SU-DHL-6 (cell line): ENCODE data around the gene GRIFIN.

Source experiments
- H2AFZ ChIP-seq: fragments of 200-600 bp; sonication (generic); 2 replicates; pipeline ENCODE4 v1.6.1; 2014; ENCODE audit warnings: low read depth, mild to moderate bottlenecking, moderate library complexity, mixed read lengths, antibody characterized with exemption, low read length; ENCODE audit not compliant: severe bottlenecking
- H3F3A ChIP-seq: fragments of 200-600 bp; shearing (Covaris generic); 2 replicates; pipeline ENCODE4 v1.6.0; 2016; ENCODE audit warnings: antibody characterized with exemption, mild to moderate bottlenecking; ENCODE audit not compliant: insufficient read depth
- H3K27ac ChIP-seq: fragments of 200-600 bp; sonication (generic); 2 replicates; pipeline ENCODE4 v1.5.1; 2016; ENCODE audit warnings: low read depth, mild to moderate bottlenecking, low read length, moderate library complexity, mixed read lengths
- H3K27me3 ChIP-seq: fragments of 200-600 bp; sonication (generic), shearing (Covaris generic); 2 replicates; pipeline ENCODE4 v1.6.0; 2014; ENCODE audit warnings: mild to moderate bottlenecking, low read length
- H3K36me3 ChIP-seq: fragments of 200-600 bp; sonication (generic); 2 replicates; pipeline ENCODE4 v1.6.1; 2014; ENCODE audit warnings: mild to moderate bottlenecking, low read length, mixed read lengths
- H3K4me2 ChIP-seq: fragments of 300-600, 200-600 bp; shearing (Covaris generic), sonication (generic); 2 replicates; pipeline ENCODE4 v1.6.0; 2014; ENCODE audit warnings: low read length, low read depth, mild to moderate bottlenecking; ENCODE audit not compliant: poor library complexity, severe bottlenecking
- H3K4me3 ChIP-seq: fragments of 200-600 bp; sonication (generic); 2 replicates; pipeline ENCODE4 v1.5.1; 2014; ENCODE audit warnings: antibody characterized with exemption, low read length, mild to moderate bottlenecking, mixed read lengths; ENCODE audit not compliant: insufficient read depth, poor library complexity, severe bottlenecking
- H3K79me2 ChIP-seq: fragments of 200-600 bp; sonication (generic); 2 replicates; pipeline ENCODE4 v1.6.1; 2014; ENCODE audit warnings: mild to moderate bottlenecking, low read length, moderate library complexity; ENCODE audit not compliant: insufficient read depth
- H3K9ac ChIP-seq: fragments of 200-600 bp; sonication (generic); 2 replicates; pipeline ENCODE4 v1.7.0; 2014; ENCODE audit warnings: mild to moderate bottlenecking, low read length
- H3K9me2 ChIP-seq: fragments of 200-600 bp; sonication (generic); replicated peaks from 2 replicates; pipeline ENCODE4 v1.6.1; 2014; ENCODE audit warnings: low read length; ENCODE audit not compliant: insufficient read depth
- H3K9me3 ChIP-seq: fragments of 200-600 bp; sonication (generic); 2 replicates; pipeline ENCODE4 v1.6.1; 2014; ENCODE audit warnings: low read length, mixed read lengths; ENCODE audit not compliant: insufficient read depth
- H4K20me1 ChIP-seq: fragments of 200-600 bp; sonication (generic); 2 replicates; pipeline ENCODE4 v1.6.1; 2014; ENCODE audit warnings: low read depth, mild to moderate bottlenecking, antibody characterized with exemption, low read length, moderate library complexity, mixed read lengths
- CTCF ChIP-seq: fragments of 200-600 bp; sonication (generic); IDR thresholded peaks from one replicate; pipeline ENCODE4 v1.5.1; 2017; ENCODE audit warnings: antibody characterized with exemption, mild to moderate bottlenecking, low read length, moderate library complexity; ENCODE audit not compliant: insufficient read depth, poor library complexity, severe bottlenecking
- EZH2phosphoT487 ChIP-seq: fragments of 200-600 bp; sonication (generic), shearing (Covaris generic); conservative IDR thresholded peaks from 2 replicates; pipeline ENCODE4 v1.6.1; 2018; ENCODE audit warnings: mild to moderate bottlenecking, antibody characterized with exemption, low read length, moderate library complexity, mixed read lengths

The GRIFIN gene

GRCh38 chr7:2507917-2508306, 31.7 kb upstream of the GRIFIN start:
- no peak overlapping the region for H3K4me2 ChIP-seq

GRCh38 chr7:2507208-2507916, 31.2 kb upstream of the GRIFIN start:
- Histone ChIP-seq H2AFZ (no peak overlapping the region), H3K9ac (no peak overlapping the region), H3K27me3 (no peaks in the 10 kb centered on the region), H3K4me2 (no peak overlapping the region), H4K20me1 (no peaks in the 10 kb centered on the region), H3K36me3 (no peaks in the 10 kb centered on the region), H3F3A (no peaks in the 10 kb centered on the region), H3K27ac (no peak overlapping the region), H3K9me2 (no peaks in the 10 kb centered on the region), H3K9me3 (no peaks in the 10 kb centered on the region), H3K4me3 (no peak overlapping the region), H3K79me2 (no peaks in the 10 kb centered on the region)
- TF ChIP-seq EZH2phosphoT487: no peak
- no peak for TF ChIP-seq CTCF

More at GRCh38 chr7:2507917-2508306, 31.7 kb upstream of the GRIFIN start:
- Histone ChIP-seq H3K9me2 (no peaks in the 10 kb centered on the region), H4K20me1 (no peaks in the 10 kb centered on the region), H3K9me3 (no peaks in the 10 kb centered on the region), H3K27ac (no peak overlapping the region), H3F3A (no peaks in the 10 kb centered on the region), H3K9ac (no peak overlapping the region), H3K79me2 (no peaks in the 10 kb centered on the region), H2AFZ (no peak overlapping the region), H3K27me3 (no peaks in the 10 kb centered on the region), H3K36me3 (no peaks in the 10 kb centered on the region), H3K4me3 (no peak overlapping the region)
- no peak for TF ChIP-seq CTCF
- TF ChIP-seq EZH2phosphoT487: no peak

- H3F3A ChIP-seq: no peaks in the 10 kb centered on the region
- H3K36me3 ChIP-seq: no peaks in the 10 kb centered on the region
- no peaks in the 10 kb centered on the region for H3K9me3 ChIP-seq
- H3K27me3 ChIP-seq: no peaks in the 10 kb centered on the region
- H4K20me1 ChIP-seq: no peaks in the 10 kb centered on the region
- no peak overlapping the region for H3K27ac ChIP-seq
- no peak overlapping the region for H3K4me3 ChIP-seq
- TF ChIP-seq CTCF (no peak), EZH2phosphoT487 (no peak)
- no peak overlapping the region for H3K9ac ChIP-seq
- no peaks in the 10 kb centered on the region for H3K9me2 ChIP-seq
- no peak overlapping the region for H2AFZ ChIP-seq
- H3K79me2 ChIP-seq: no peaks in the 10 kb centered on the region
- H3K4me2 ChIP-seq: no peak overlapping the region
Measured at GRCh38 chr7:2505401-2505800, 29.2 kb upstream of the GRIFIN start.
